Adipocyte (in vitro differentiated cells): ENCODE results near the gene CFAP20.

ENCODE experiments used
- DNase-seq: peaks from one replicate; pipeline ENCODE4 v3.0.0-alpha.2; 2015; ENCODE audit warnings: low read depth
- H3K27me3 ChIP-seq: replicated peaks from 2 replicates; pipeline ENCODE4 v1.7.0; 2013; ENCODE audit warnings: mild to moderate bottlenecking, low read length, moderate library complexity; ENCODE audit not compliant: control insufficient read depth, insufficient read depth
- H3K36me3 ChIP-seq: 2 replicates; pipeline ENCODE4 v1.7.0; 2013; ENCODE audit warnings: low read length, mild to moderate bottlenecking, moderate library complexity; ENCODE audit not compliant: control insufficient read depth, insufficient read depth, severe bottlenecking
- H3K4me1 ChIP-seq: 2 replicates; pipeline ENCODE4 v1.7.0; 2013; ENCODE audit warnings: mild to moderate bottlenecking, low read length, moderate library complexity; ENCODE audit not compliant: control insufficient read depth, insufficient read depth
- H3K4me3 ChIP-seq: 2 replicates; pipeline ENCODE4 v1.7.0; 2013; ENCODE audit warnings: mild to moderate bottlenecking, low read length, moderate library complexity
- H3K9ac ChIP-seq: 2 replicates; pipeline ENCODE4 v1.7.0; 2013; ENCODE audit warnings: mild to moderate bottlenecking, low read length, moderate library complexity
- H3K9me3 ChIP-seq: 2 replicates; pipeline ENCODE4 v1.7.0; 2013; ENCODE audit warnings: mild to moderate bottlenecking, low read length, moderate library complexity; ENCODE audit not compliant: control insufficient read depth

Gene CFAP20

GRCh38 chr16:58148526-58148925, 19.3 kb upstream of the CFAP20 start:
- no peak overlapping the region for H3K9ac ChIP-seq
- no peak for DNase-seq
- H3K36me3 ChIP-seq = no peaks in the 10 kb centered on the region
- H3K4me3 ChIP-seq = no peak overlapping the region
- H3K4me1 ChIP-seq = no peaks in the 10 kb centered on the region
- no peaks in the 10 kb centered on the region for H3K9me3 ChIP-seq
- no peaks in the 10 kb centered on the region for H3K27me3 ChIP-seq

GRCh38 chr16:58148099-58148498, 18.9 kb upstream of the CFAP20 start:
- Histone ChIP-seq H3K36me3 (no peaks in the 10 kb centered on the region), H3K4me1 (no peaks in the 10 kb centered on the region), H3K9me3 (no peaks in the 10 kb centered on the region), H3K4me3 (no peak overlapping the region), H3K9ac (no peak overlapping the region), H3K27me3 (no peaks in the 10 kb centered on the region)
- DNase-seq = no peak

- H3K36me3 ChIP-seq = no peaks in the 10 kb centered on the region
- H3K27me3 ChIP-seq = no peaks in the 10 kb centered on the region
- DNase-seq = no peak
These were observed 9.7 kb upstream of the CFAP20 start for GRCh38 chr16:58138852-58139251.

GRCh38 chr16:58137581-58137980, 8.4 kb upstream of the CFAP20 start:
- Histone ChIP-seq H3K9me3 (peaks cover 35% of the 10 kb centered on the region), H3K4me1 (no peaks in the 10 kb centered on the region), H3K4me3 (no peak overlapping the region), H3K36me3 (no peaks in the 10 kb centered on the region), H3K27me3 (no peaks in the 10 kb centered on the region), H3K9ac (no peak overlapping the region)
- DNase-seq = no peak

More at GRCh38 chr16:58138852-58139251, 9.7 kb upstream of the CFAP20 start:
- H3K4me3 ChIP-seq = no peak overlapping the region
- H3K9me3 ChIP-seq = peaks cover 35% of the 10 kb centered on the region
- H3K4me1 ChIP-seq = no peaks in the 10 kb centered on the region
- H3K9ac ChIP-seq = no peak overlapping the region

- Histone ChIP-seq H3K4me1 (peaks cover 45% of the 10 kb centered on the region), H3K4me3 (peak overlapping the region; percentile 97), H3K9me3 (no peaks in the 10 kb centered on the region), H3K9ac (peak overlapping the region; percentile 93), H3K27me3 (no peaks in the 10 kb centered on the region), H3K36me3 (no peaks in the 10 kb centered on the region)
- peak; percentile 45 for DNase-seq
These were observed 477 bp downstream of the CFAP20 start for GRCh38 chr16:58128711-58129096.

DNA sequence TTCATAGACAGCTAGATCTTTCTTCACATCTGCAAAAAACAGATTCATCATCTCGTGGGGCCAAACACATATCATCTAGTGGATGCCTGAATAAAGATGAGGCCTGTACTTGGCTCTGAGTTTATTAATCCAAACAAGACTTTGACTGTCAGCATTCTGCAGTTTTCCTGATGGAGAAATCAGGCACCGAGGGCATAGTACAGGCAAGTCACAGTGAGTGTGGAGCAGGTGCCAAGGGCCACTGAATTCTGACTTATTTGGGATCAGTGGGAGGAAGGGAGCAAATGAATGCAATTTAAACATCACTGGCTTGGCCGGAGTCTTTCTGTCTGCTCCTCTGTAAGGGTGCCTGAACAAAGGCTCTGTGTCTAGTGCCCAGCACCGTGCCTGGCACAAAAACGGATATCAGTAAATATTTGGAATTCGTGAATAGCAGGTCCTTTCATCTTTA, 975 bp downstream of the CFAP20 start:
- Histone ChIP-seq H3K4me3 (peak overlapping the region; percentile 97), H3K4me1 (peaks cover 46% of the 10 kb centered on the region), H3K36me3 (no peaks in the 10 kb centered on the region), H3K27me3 (no peaks in the 10 kb centered on the region), H3K9ac (peak overlapping the region; percentile 93), H3K9me3 (no peaks in the 10 kb centered on the region)
- peak; percentile 22 for DNase-seq

GRCh38 chr16:58127634-58128033, 1.5 kb downstream of the CFAP20 start:
- Histone ChIP-seq H3K27me3 (no peaks in the 10 kb centered on the region), H3K36me3 (no peaks in the 10 kb centered on the region), H3K4me3 (peak overlapping the region; percentile 97), H3K9me3 (no peaks in the 10 kb centered on the region), H3K4me1 (peaks cover 47% of the 10 kb centered on the region), H3K9ac (peak overlapping the region; percentile 93)
- peak; percentile 29 for DNase-seq

DNA sequence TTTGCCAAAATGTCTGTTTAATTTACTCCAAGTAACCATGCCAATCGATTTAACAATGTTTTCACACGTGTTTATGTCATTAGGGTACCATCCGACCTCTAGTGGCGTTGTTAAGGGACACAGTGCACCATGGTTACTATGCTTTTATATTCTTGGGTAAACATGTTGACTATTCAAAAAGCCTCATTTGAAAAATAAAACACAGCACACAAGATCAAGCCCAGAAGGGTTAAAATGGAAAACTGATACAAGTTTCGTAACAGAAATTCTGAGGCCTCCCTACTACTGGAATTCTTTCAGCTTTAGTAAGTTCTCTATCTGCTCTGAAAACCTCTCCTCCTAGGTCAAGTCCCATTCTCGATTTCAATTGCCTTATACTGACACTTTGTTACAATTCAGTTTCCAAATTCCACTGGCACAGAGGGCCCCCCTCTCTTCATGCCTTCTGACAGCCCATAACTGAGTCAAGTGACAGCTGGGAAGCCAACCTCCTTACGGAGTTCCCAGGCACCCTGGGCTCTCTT, 2.1 kb downstream of the CFAP20 start:
- Histone ChIP-seq H3K27me3 (no peaks in the 10 kb centered on the region), H3K9ac (peak overlapping the region; percentile 93), H3K36me3 (no peaks in the 10 kb centered on the region), H3K4me1 (peaks cover 51% of the 10 kb centered on the region), H3K9me3 (no peaks in the 10 kb centered on the region), H3K4me3 (peak overlapping the region; percentile 97)
- peak; percentile 58 for DNase-seq

- Histone ChIP-seq H3K27me3 (no peaks in the 10 kb centered on the region), H3K4me1 (peaks cover 57% of the 10 kb centered on the region), H3K36me3 (no peaks in the 10 kb centered on the region), H3K9me3 (no peaks in the 10 kb centered on the region), H3K4me3 (peak overlapping the region; percentile 97), H3K9ac (peak overlapping the region; percentile 93)
- DNase-seq = no peak
These were observed 2.7 kb downstream of the CFAP20 start for GRCh38 chr16:58126451-58126961.

DNA sequence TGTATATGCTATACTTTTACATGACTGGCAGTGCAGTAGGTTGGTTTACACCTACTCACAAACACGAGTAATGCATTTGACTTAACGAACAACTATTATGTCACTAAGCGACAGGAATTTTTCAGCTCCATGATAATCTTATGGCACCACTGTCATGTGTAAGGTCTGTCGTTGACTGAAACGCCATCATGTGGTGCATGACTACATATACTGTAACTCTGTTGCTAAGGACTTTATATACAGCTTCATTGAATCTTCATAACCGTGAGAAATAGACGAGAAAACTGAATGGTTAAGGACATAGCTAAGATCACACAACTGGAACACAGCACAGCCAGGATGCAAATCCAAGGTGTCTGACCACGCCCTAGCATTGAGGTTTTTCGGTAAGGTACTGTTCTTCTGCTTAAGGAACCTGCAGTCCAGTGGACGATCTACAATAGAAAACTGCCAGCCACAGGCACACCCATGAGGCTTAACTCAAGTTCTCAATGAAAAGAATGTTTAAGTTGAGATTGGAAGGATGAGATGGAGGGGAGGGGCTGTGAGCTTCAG, 3.3 kb downstream of the CFAP20 start:
- H3K36me3 ChIP-seq = no peaks in the 10 kb centered on the region
- H3K9me3 ChIP-seq = no peaks in the 10 kb centered on the region
- H3K4me3 ChIP-seq = peak overlapping the region; percentile 97
- no peak for DNase-seq
- peaks cover 64% of the 10 kb centered on the region for H3K4me1 ChIP-seq
- H3K27me3 ChIP-seq = no peaks in the 10 kb centered on the region
- peak overlapping the region; percentile 93 for H3K9ac ChIP-seq

DNA sequence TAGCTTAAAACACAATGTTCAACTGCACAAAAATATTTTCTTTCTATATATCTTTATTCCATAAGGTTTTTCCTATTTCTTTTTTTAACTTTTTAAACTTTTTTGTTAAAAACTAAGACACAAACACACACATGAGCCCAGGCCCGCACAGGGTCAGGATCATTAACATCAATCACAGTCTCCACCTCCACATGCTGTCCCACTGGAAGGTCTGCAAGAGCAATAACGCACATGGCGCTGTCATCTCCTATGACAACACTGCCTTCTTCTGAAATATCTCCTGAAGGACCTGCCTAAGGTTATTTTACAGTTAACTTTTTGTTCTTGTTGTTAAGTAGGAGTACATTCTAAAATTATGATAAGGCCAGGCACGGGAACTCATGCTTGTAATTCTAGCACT, 4.1 kb downstream of the CFAP20 start:
- peaks cover 72% of the 10 kb centered on the region for H3K4me1 ChIP-seq
- H3K4me3 ChIP-seq = no peak overlapping the region
- DNase-seq = no peak
- H3K9me3 ChIP-seq = no peaks in the 10 kb centered on the region
- no peaks in the 10 kb centered on the region for H3K36me3 ChIP-seq
- no peak overlapping the region for H3K9ac ChIP-seq
- no peaks in the 10 kb centered on the region for H3K27me3 ChIP-seq

DNA sequence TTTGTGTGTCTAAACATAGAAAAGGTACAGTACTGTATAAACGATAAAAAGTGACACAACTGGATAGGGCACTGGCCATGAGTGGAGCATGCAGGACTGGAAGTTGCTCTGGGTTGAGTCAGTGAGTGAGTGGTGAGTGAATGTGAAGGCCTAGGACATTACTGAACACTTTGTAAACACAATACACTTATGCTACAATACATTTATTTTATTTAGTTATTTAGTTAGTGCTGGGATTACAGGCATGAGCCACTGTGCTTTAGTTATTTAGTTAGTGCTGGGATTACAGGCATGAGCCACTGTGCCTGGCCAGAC, 4.6 kb downstream of the CFAP20 start:
- Histone ChIP-seq H3K4me1 (peaks cover 76% of the 10 kb centered on the region), H3K9me3 (no peaks in the 10 kb centered on the region), H3K9ac (no peak overlapping the region), H3K36me3 (no peaks in the 10 kb centered on the region), H3K27me3 (no peaks in the 10 kb centered on the region), H3K4me3 (no peak overlapping the region)
- DNase-seq = peak; percentile 27
